RWPE2 (cell line): ENCODE results near the gene FOXS1.

Source experiments
- ATAC-seq: fragments of 200-7000 bp; cut with Tn5 transposase; 3 replicates; pipeline ENCODE4 v1.9.1; 2021; ENCODE audit warnings: low read depth
- DNase-seq: peaks from one replicate; pipeline ENCODE4 v3.0.0-alpha.2; 2020; ENCODE audit warnings: low spot score
- H3K27ac ChIP-seq: fragments of 450-650 bp; 2 replicates; pipeline ENCODE4 v1.5.1; 2017; ENCODE audit warnings: mild to moderate bottlenecking; ENCODE audit not compliant: poor library complexity, severe bottlenecking
- H3K27me3 ChIP-seq: fragments of 250-450 bp; sonication (Bioruptor Pico); 2 replicates; pipeline ENCODE4 v1.5.1; 2021; ENCODE audit warnings: mild to moderate bottlenecking, moderate library complexity; ENCODE audit not compliant: insufficient read depth, poor library complexity, severe bottlenecking
- H3K36me3 ChIP-seq: fragments of 250-450 bp; sonication (Bioruptor Pico); 2 replicates; pipeline ENCODE4 v1.5.1; 2020; ENCODE audit warnings: low read depth, mild to moderate bottlenecking, moderate library complexity
- H3K4me1 ChIP-seq: fragments of 250-450 bp; sonication (Bioruptor Pico); 2 replicates; pipeline ENCODE4 v1.5.1; 2021; ENCODE audit warnings: mild to moderate bottlenecking, moderate library complexity; ENCODE audit not compliant: insufficient read depth, poor library complexity, severe bottlenecking
- H3K4me3 ChIP-seq: fragments of 250-450 bp; sonication (Bioruptor Pico); 2 replicates; pipeline ENCODE4 v1.5.1; 2021; ENCODE audit warnings: mild to moderate bottlenecking, moderate library complexity; ENCODE audit not compliant: severe bottlenecking
- H3K9me3 ChIP-seq: fragments of 250-450 bp; sonication (Bioruptor Pico); 2 replicates; pipeline ENCODE4 v1.5.1; 2021; ENCODE audit warnings: mild to moderate bottlenecking, moderate library complexity; ENCODE audit not compliant: severe bottlenecking
- CTCF ChIP-seq: fragments of 450-650 bp; IDR thresholded peaks from one replicate; pipeline ENCODE4 v1.5.1; 2017; ENCODE audit warnings: mild to moderate bottlenecking, moderate library complexity; ENCODE audit not compliant: poor library complexity, severe bottlenecking

Gene FOXS1

GRCh38 chr20:31833931-31834521 is 11.4 kb downstream of the FOXS1 start:
- no peak for TF ChIP-seq CTCF
- Histone ChIP-seq H3K27ac (no peak overlapping the region), H3K4me1 (peaks cover 29% of the 10 kb centered on the region), H3K36me3 (no peaks in the 10 kb centered on the region), H3K27me3 (no peaks in the 10 kb centered on the region), H3K9me3 (no peaks in the 10 kb centered on the region), H3K4me3 (no peak overlapping the region)
- DNase-seq (peak; percentile 85), ATAC-seq (no peak)

- Histone ChIP-seq H3K4me3 (no peak overlapping the region), H3K4me1 (peaks cover 26% of the 10 kb centered on the region), H3K36me3 (no peaks in the 10 kb centered on the region), H3K27ac (no peak overlapping the region), H3K9me3 (no peaks in the 10 kb centered on the region), H3K27me3 (no peaks in the 10 kb centered on the region)
- ATAC-seq = no peak
- DNase-seq = peak; percentile 79
- peak; percentile 93 for TF ChIP-seq CTCF
Observed at GRCh38 chr20:31833130-31833930, 12.1 kb downstream of the FOXS1 start.

GRCh38 chr20:31831771-31832306 is 13.6 kb downstream of the FOXS1 start:
- no peak for TF ChIP-seq CTCF
- Histone ChIP-seq H3K4me3 (no peak overlapping the region), H3K9me3 (no peaks in the 10 kb centered on the region), H3K4me1 (peaks cover 11% of the 10 kb centered on the region), H3K27ac (no peak overlapping the region), H3K27me3 (no peaks in the 10 kb centered on the region), H3K36me3 (no peaks in the 10 kb centered on the region)
- peak; percentile 77 for DNase-seq
- no peak for ATAC-seq

DNA sequence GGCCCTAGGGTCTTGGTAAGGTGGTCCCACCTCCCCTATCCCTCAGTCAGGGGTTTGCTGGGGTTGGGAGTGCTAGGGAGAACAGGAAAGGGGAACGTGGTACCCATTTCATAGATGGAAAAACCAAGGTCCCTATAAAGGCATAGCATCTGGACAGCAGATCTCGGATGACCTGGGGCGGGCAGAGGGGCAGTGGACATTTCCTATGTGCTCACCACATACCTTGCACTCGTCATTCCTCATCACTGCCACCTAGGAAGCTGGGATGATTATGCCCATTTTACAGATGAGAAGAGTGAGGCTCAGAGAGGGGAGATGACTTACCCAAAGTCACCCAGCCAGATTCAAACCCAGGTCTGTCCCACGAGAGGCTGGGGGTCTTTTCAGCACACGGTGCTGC is 14.2 kb downstream of the FOXS1 start:
- ATAC-seq (no peak), DNase-seq (no peak)
- H3K4me1 ChIP-seq = peaks cover 5% of the 10 kb centered on the region
- no peaks in the 10 kb centered on the region for H3K27me3 ChIP-seq
- no peak overlapping the region for H3K4me3 ChIP-seq
- H3K36me3 ChIP-seq = no peaks in the 10 kb centered on the region
- H3K27ac ChIP-seq = no peak overlapping the region
- no peaks in the 10 kb centered on the region for H3K9me3 ChIP-seq
- no peak for TF ChIP-seq CTCF
